Skin of body (tissue), 2 donors: Measurements from ENCODE around the gene GDF10. TPM values are rescaled to one million over a fixed set of nuclear protein-coding genes. Genes with fewer than 3 reads are reported as not detected.

Experiments
- DNase-seq: peaks from one replicate; lab custom pipeline; 2025; lab: John Stamatoyannopoulos, UW
- total RNA-seq: library from RNA; depleted of rRNA; stranded (reverse); fragments of >200 nt; gene quantifications from one replicate; pipeline ENCODE4 v1.2.3, GENCODE V29; 2014

Gene GDF10
- total RNA-seq, result 2.1 TPM

- DNase-seq, result no peak
These were observed at the start of gene GDF10 for GRCh38 chr10:47299611-47300428. GDF10 (plus strand) TSS chr10:47300197; CDS start chr10:47300652, 455 bp downstream.

- DNase-seq, result no peak
These were observed 47.8 kb upstream of the GDF10 start for GRCh38 chr10:47252093-47252780.

- no peak for DNase-seq
These were observed 46.9 kb upstream of the GDF10 start for GRCh38 chr10:47253030-47253637.

GRCh38 chr10:47253651-47254375 is 46.2 kb upstream of the GDF10 start:
- no peak for DNase-seq

- no peak for DNase-seq
These were observed 45.4 kb upstream of the GDF10 start for GRCh38 chr10:47254611-47255010.

GRCh38 chr10:47255033-47255813 is 44.8 kb upstream of the GDF10 start:
- DNase-seq, result no peak

- no peak for DNase-seq
These were observed 44.1 kb upstream of the GDF10 start for GRCh38 chr10:47255866-47256265.

GRCh38 chr10:47256751-47257336 is 43.2 kb upstream of the GDF10 start:
- DNase-seq, result no peak

- DNase-seq, result no peak
These were observed 42.4 kb upstream of the GDF10 start for GRCh38 chr10:47257396-47258120.

- no peak for DNase-seq
These were observed 41.1 kb upstream of the GDF10 start for GRCh38 chr10:47258921-47259320.

GRCh38 chr10:47259466-47259865 is 40.5 kb upstream of the GDF10 start:
- DNase-seq, result no peak

GRCh38 chr10:47260505-47261111 is 39.4 kb upstream of the GDF10 start:
- DNase-seq, result no peak

GRCh38 chr10:47261121-47261520 is 38.9 kb upstream of the GDF10 start:
- no peak for DNase-seq

GRCh38 chr10:47261556-47261955 is 38.4 kb upstream of the GDF10 start:
- no peak for DNase-seq

GRCh38 chr10:47262606-47263533 is 37.1 kb upstream of the GDF10 start:
- DNase-seq, result peak; percentile 19

GRCh38 chr10:47264797-47265281 is 35.2 kb upstream of the GDF10 start:
- no peak for DNase-seq

- no peak for DNase-seq
These were observed 33.4 kb upstream of the GDF10 start for GRCh38 chr10:47266602-47267001.

- DNase-seq, result no peak
These were observed 31.3 kb upstream of the GDF10 start for GRCh38 chr10:47268696-47269095.
